Activated naive CD8-positive, alpha-beta T cell (primary cell): ENCODE results near the gene DYNLT2B.
"Not testable (repeated sequence)": the region's sequence is repeated elsewhere in the genome, so short reads cannot be mapped to it uniquely, and the experiment has no call there.

Source experiments
- H3K27ac Mint-ChIP-seq: one replicate; pipeline ENCODE4 v1.8.0; 2021; ENCODE audit warnings: mixed read lengths
- H3K27me3 Mint-ChIP-seq: one replicate; pipeline ENCODE4 v1.8.0; 2021; ENCODE audit warnings: mixed read lengths
- H3K36me3 Mint-ChIP-seq: one replicate; pipeline ENCODE4 v1.8.0; 2021; ENCODE audit warnings: mixed read lengths
- H3K4me1 Mint-ChIP-seq: one replicate; pipeline ENCODE4 v1.8.0; 2021; ENCODE audit warnings: low read depth, mixed read lengths
- H3K4me3 Mint-ChIP-seq: one replicate; pipeline ENCODE4 v1.8.0; 2021; ENCODE audit warnings: mild to moderate bottlenecking, mixed read lengths
- H3K9me3 Mint-ChIP-seq: one replicate; pipeline ENCODE4 v1.8.0; 2021; ENCODE audit warnings: low read depth, mixed read lengths

Gene DYNLT2B

GRCh38 chr3:196339493-196340254, 21.6 kb upstream of the DYNLT2B start:
- Mint-ChIP-seq H3K27me3 (no peaks in the 10 kb centered on the region), H3K4me3 (no peak overlapping the region), H3K4me1 (no peaks in the 10 kb centered on the region), H3K9me3 (no peaks in the 10 kb centered on the region), H3K36me3 (no peaks in the 10 kb centered on the region), H3K27ac (no peak overlapping the region)

GRCh38 chr3:196339044-196339443, 21.0 kb upstream of the DYNLT2B start:
- Mint-ChIP-seq H3K27ac (no peak overlapping the region), H3K27me3 (peaks cover under 1% of the 10 kb centered on the region), H3K9me3 (no peaks in the 10 kb centered on the region), H3K4me3 (no peak overlapping the region), H3K4me1 (no peaks in the 10 kb centered on the region), H3K36me3 (no peaks in the 10 kb centered on the region)

- Mint-ChIP-seq H3K4me3 (no peak overlapping the region), H3K4me1 (no peaks in the 10 kb centered on the region), H3K27me3 (peaks cover 3% of the 10 kb centered on the region), H3K27ac (no peak overlapping the region), H3K36me3 (no peaks in the 10 kb centered on the region), H3K9me3 (no peaks in the 10 kb centered on the region)
These were observed 18.5 kb upstream of the DYNLT2B start for GRCh38 chr3:196336319-196337145.

GRCh38 chr3:196335503-196335948, 17.5 kb upstream of the DYNLT2B start:
- Mint-ChIP-seq H3K27ac (no peak overlapping the region), H3K9me3 (no peaks in the 10 kb centered on the region), H3K36me3 (no peaks in the 10 kb centered on the region), H3K27me3 (peaks cover 3% of the 10 kb centered on the region), H3K4me1 (no peaks in the 10 kb centered on the region), H3K4me3 (no peak overlapping the region)

GRCh38 chr3:196334982-196335381, 16.9 kb upstream of the DYNLT2B start:
- Mint-ChIP-seq H3K4me1 (no peaks in the 10 kb centered on the region), H3K27ac (no peak overlapping the region), H3K36me3 (no peaks in the 10 kb centered on the region), H3K27me3 (peaks cover 3% of the 10 kb centered on the region), H3K4me3 (no peak overlapping the region), H3K9me3 (no peaks in the 10 kb centered on the region)

- Mint-ChIP-seq H3K27me3 (peaks cover 3% of the 10 kb centered on the region), H3K4me1 (no peaks in the 10 kb centered on the region), H3K36me3 (no peaks in the 10 kb centered on the region), H3K27ac (no peak overlapping the region), H3K9me3 (no peaks in the 10 kb centered on the region), H3K4me3 (no peak overlapping the region)
These were observed 14.1 kb upstream of the DYNLT2B start for GRCh38 chr3:196332168-196332567.

GRCh38 chr3:196327405-196327804, 9.4 kb upstream of the DYNLT2B start:
- H3K4me3 Mint-ChIP-seq, result no peak overlapping the region

GRCh38 chr3:196326936-196327335, 8.9 kb upstream of the DYNLT2B start:
- H3K27ac Mint-ChIP-seq, result no peak overlapping the region
- H3K36me3 Mint-ChIP-seq, result no peaks in the 10 kb centered on the region
- H3K4me1 Mint-ChIP-seq, result peaks cover 2% of the 10 kb centered on the region
- no peaks in the 10 kb centered on the region for H3K27me3 Mint-ChIP-seq
- no peaks in the 10 kb centered on the region for H3K9me3 Mint-ChIP-seq
- no peak overlapping the region for H3K4me3 Mint-ChIP-seq

More at GRCh38 chr3:196327405-196327804, 9.4 kb upstream of the DYNLT2B start:
- Mint-ChIP-seq H3K27ac (no peak overlapping the region), H3K27me3 (peaks cover 1% of the 10 kb centered on the region), H3K36me3 (no peaks in the 10 kb centered on the region), H3K4me1 (peaks cover under 1% of the 10 kb centered on the region), H3K9me3 (no peaks in the 10 kb centered on the region)

GRCh38 chr3:196323691-196324090, 5.7 kb upstream of the DYNLT2B start:
- H3K9me3 Mint-ChIP-seq, result no peaks in the 10 kb centered on the region
- no peaks in the 10 kb centered on the region for H3K27me3 Mint-ChIP-seq
- peaks cover 3% of the 10 kb centered on the region for H3K4me1 Mint-ChIP-seq
- no peak overlapping the region for H3K4me3 Mint-ChIP-seq
- H3K27ac Mint-ChIP-seq, result no peak overlapping the region
- no peaks in the 10 kb centered on the region for H3K36me3 Mint-ChIP-seq

- Mint-ChIP-seq H3K4me1 (peaks cover 3% of the 10 kb centered on the region), H3K9me3 (no peaks in the 10 kb centered on the region), H3K27me3 (no peaks in the 10 kb centered on the region), H3K36me3 (no peaks in the 10 kb centered on the region), H3K27ac (no peak overlapping the region), H3K4me3 (no peak overlapping the region)
These were observed 5.0 kb upstream of the DYNLT2B start for GRCh38 chr3:196323016-196323415.

- H3K4me3 Mint-ChIP-seq, result no peak overlapping the region
These were observed 3.1 kb upstream of the DYNLT2B start for GRCh38 chr3:196321162-196321561.

GRCh38 chr3:196320137-196320536, 2.1 kb upstream of the DYNLT2B start:
- H3K27me3 Mint-ChIP-seq, result no peaks in the 10 kb centered on the region
- peaks cover 4% of the 10 kb centered on the region for H3K4me1 Mint-ChIP-seq
- no peak overlapping the region for H3K27ac Mint-ChIP-seq
- no peaks in the 10 kb centered on the region for H3K9me3 Mint-ChIP-seq
- H3K36me3 Mint-ChIP-seq, result no peaks in the 10 kb centered on the region
- H3K4me3 Mint-ChIP-seq, result peak overlapping the region; percentile 23

More at GRCh38 chr3:196321162-196321561, 3.1 kb upstream of the DYNLT2B start:
- Mint-ChIP-seq H3K27me3 (no peaks in the 10 kb centered on the region), H3K36me3 (no peaks in the 10 kb centered on the region), H3K4me1 (peaks cover 4% of the 10 kb centered on the region), H3K27ac (no peak overlapping the region), H3K9me3 (no peaks in the 10 kb centered on the region)

- H3K4me1 Mint-ChIP-seq, H3K9me3 Mint-ChIP-seq, H3K36me3 Mint-ChIP-seq, H3K27me3 Mint-ChIP-seq: not testable (repeated sequence)
- Mint-ChIP-seq H3K4me3 (peak overlapping the region; percentile 92), H3K27ac (peak overlapping the region; percentile 64)
These were observed 997 bp downstream of the DYNLT2B start for GRCh38 chr3:196316799-196317686.

- Mint-ChIP-seq H3K36me3 (no peaks in the 10 kb centered on the region), H3K4me1 (peaks cover 2% of the 10 kb centered on the region), H3K27me3 (no peaks in the 10 kb centered on the region), H3K4me3 (no peak overlapping the region), H3K9me3 (no peaks in the 10 kb centered on the region), H3K27ac (no peak overlapping the region)
These were observed 2.2 kb downstream of the DYNLT2B start for GRCh38 chr3:196315821-196316220.
